Measurements from ENCODE around the gene DOK4. TPM values are rescaled to one million over a fixed set of nuclear protein-coding genes. Genes with fewer than 3 reads are reported as not detected.

Gene DOK4
- total and polyA plus RNA-seq, 2 experiments from 2014 or later, result 11.4 to 29.1 TPM

GRCh38 chr16:57462978-57463362 lies 23.3 kb downstream of the DOK4 start (continued):
- no peak for TF ChIP-seq ZNF462 (CRISPR knock-in tag; IDR thresholded peaks at IDR 0.05)
- no peak for TF ChIP-seq POLR2AphosphoS5 (IDR thresholded peaks at IDR 0.05; ENCODE audit: low read depth)

- Histone ChIP-seq H4K20me1 (replicated peaks; ENCODE audit: insufficient read depth) (peaks cover 8% of the 10 kb centered on the region), H3K79me2 (replicated peaks; ENCODE audit: insufficient read depth) (peaks cover 31% of the 10 kb centered on the region), H3K27me3 (ENCODE audit: insufficient read depth) (no peaks in the 10 kb centered on the region), H3K4me1 (ENCODE audit: insufficient read depth) (peaks cover 9% of the 10 kb centered on the region; the same call in 1 of the 2 replicates), H3K4me3 (peak within 1 kb of the TSS; percentile 98), H2AFZ (0 out of 2 replicates have a peak within 1 kb of the TSS, but pooled peaks have one; percentile 63), H3K4me2 (peak within 1 kb of the TSS; percentile 96), H3F3A (replicated peaks; ENCODE audit: low read depth) (no peaks in the 10 kb centered on the region; the same call in 1 of the 2 replicates), H3K27ac (ENCODE audit: low read depth) (no peak within 1 kb of the TSS), H3K36me3 (ENCODE audit: insufficient read depth) (peaks cover 29% of the 10 kb centered on the region), H3K9me2 (ENCODE audit: insufficient read depth) (no peaks in the 10 kb centered on the region)
- Mint-ChIP-seq H3K36me3 (ENCODE audit: low read depth) (peaks cover 40% of the 10 kb centered on the region), H3K27ac (peak within 1 kb of the TSS; percentile 98), H3K4me3 (peak within 1 kb of the TSS; percentile 98), H3K4me1 (peaks cover 8% of the 10 kb centered on the region; the same call in 2 of the 3 replicates), H3K27me3 (ENCODE audit: insufficient read depth, low read depth, poor library complexity) (peaks cover 3% of the 10 kb centered on the region), H3K9me3 (no peaks in the 10 kb centered on the region)
- DNase-seq (ENCODE audit: low spot score) (peak; percentile 91), ATAC-seq (peak; percentile 98)
- TF ChIP-seq POLR2AphosphoS5 (IDR thresholded peaks at IDR 0.05; ENCODE audit: low read depth), result peak; percentile 98
- no peak for TF ChIP-seq ZNF331 (CRISPR knock-in tag; IDR thresholded peaks at IDR 0.05; ENCODE audit: low read depth)
- TF ChIP-seq EZH2 (IDR thresholded peaks at IDR 0.05; ENCODE audit: low read depth, unreplicated experiment), result no peak
- no peak for TF ChIP-seq REST (IDR thresholded peaks at IDR 0.05; ENCODE audit: unreplicated experiment)
- TF ChIP-seq EZH2phosphoT487 (IDR thresholded peaks at IDR 0.05; ENCODE audit: unreplicated experiment), result no peak
- no peak for TF ChIP-seq STAT1 (IDR thresholded peaks at IDR 0.05; ENCODE audit: unreplicated experiment)
- peak; percentile 71 to 90 for TF ChIP-seq CTCF (conservative IDR thresholded peaks at IDR 0.05; ENCODE audit: low read depth in 2 of 2)
- no peak for TF ChIP-seq JUNB (IDR thresholded peaks at IDR 0.05; ENCODE audit: unreplicated experiment)
Measured at GRCh38 chr16:57462209-57462977, 23.9 kb downstream of the DOK4 start, which contains the start of gene POLR2C. POLR2C (plus strand) TSS chr16:57462679; CDS start chr16:57462725, 46 bp downstream.
